K562 (cell line): ENCODE data around the gene CCDC90B. TPM values are rescaled to one million over a fixed set of nuclear protein-coding genes. Genes with fewer than 3 reads are reported as not detected.

Experiments used
- BHLHE40 ChIP-seq: IDR thresholded peaks from 2 replicates; pipeline ENCODE4 v1.6.1; 2011; ENCODE audit warnings: low read length, improper control_type of control experiment
- MAFK ChIP-seq: IDR thresholded peaks from 2 replicates; pipeline ENCODE4 v1.6.1; 2011; ENCODE audit warnings: low read length, improper control_type of control experiment
- NFRKB ChIP-seq: fragments of 450-650 bp; IDR thresholded peaks from 2 replicates; pipeline ENCODE4 v1.6.1; 2016; ENCODE audit warnings: low read depth
- POLR2G ChIP-seq: fragments of 200-400 bp; formaldehyde crosslinking; IDR thresholded peaks from 2 replicates; pipeline ENCODE4 v1.6.1; 2017; ENCODE audit warnings: low read depth, mild to moderate bottlenecking, antibody characterized with exemption, low read length, moderate library complexity
- RCOR1 ChIP-seq, 2 experiments: IDR thresholded peaks; 2 replicates each; pipeline ENCODE4 v1.6.1; 2012; ENCODE audit warnings: low read depth in 2 of 2, low read length in 2 of 2, borderline replicate concordance in 1 of 2, improper control_type of control experiment in 1 of 2
- SOX6 ChIP-seq: fragments of 450-650 bp; IDR thresholded peaks from 2 replicates; pipeline ENCODE4 v1.6.1; 2014; ENCODE audit warnings: mild to moderate bottlenecking
- TEAD2 ChIP-seq: fragments of 450-650 bp; IDR thresholded peaks from 2 replicates; pipeline ENCODE4 v1.6.1; 2016; ENCODE audit warnings: missing genetic modification characterization, control low read depth, missing compliant biosample characterization
- ZFP36 ChIP-seq: fragments of 150-350 bp; IDR thresholded peaks from 2 replicates; pipeline ENCODE4 v1.6.1; 2018; ENCODE audit warnings: low read length, low read depth; ENCODE audit not compliant: partially characterized antibody
- polyA plus RNA-seq, 8 experiments: library from polyadenylated mRNA; depleted of rRNA in 4 of 8; stranded (reverse) in 5 of 8; unstranded in 3 of 8; fragments of >200 nt; fragmentation: Nextera tagmentation in 2 of 8; fragmentation: Illumina TruSeq in 1 of 8; extraction: Ambion mirVana in 2 of 8; extraction: Trizol in 1 of 8; gene quantifications; 2 replicates each; pipeline versions ENCODE4 v1.2.1 to v1.2.3, GENCODE V29; 2011 to 2014; ENCODE audit warnings: inconsistent platforms in 1 of 8, missing spikeins in 1 of 8
- total RNA-seq, 7 experiments: library from RNA; depleted of rRNA in 6 of 7; stranded (reverse); fragments of >200 nt in 6 of 7; fragmentation: Illumina TruSeq in 2 of 7; extraction: Trizol in 2 of 7; gene quantifications; 2 replicates each; pipeline versions ENCODE4 v1.2.1 to v1.2.3, GENCODE V29; 2011 to 2021; ENCODE audit warnings: low replicate concordance in 1 of 7
- TF ChIP-seq, protein P1 (sequence below), 3 experiments: IDR thresholded peaks in 2 of 3; conservative IDR thresholded peaks in 1 of 3; 2 replicates each; pipeline ENCODE4 v1.5.1; 2011 to 2012; ENCODE audit warnings: low read length in 3 of 3, mild to moderate bottlenecking in 3 of 3, control low read depth in 2 of 3, improper control_type of control experiment in 1 of 3, inconsistent platforms in 1 of 3, low read depth in 1 of 3, mixed read lengths in 1 of 3, moderate library complexity in 1 of 3; ENCODE audit not compliant: insufficient read depth in 2 of 3
- TF ChIP-seq, protein P2 (sequence below): fragments of 250-450 bp; sonication (Bioruptor Pico); IDR thresholded peaks from 2 replicates; pipeline ENCODE4 v1.5.0; 2021; ENCODE audit warnings: mild to moderate bottlenecking, moderate library complexity

CCDC90B gene
- total and polyA plus RNA-seq, 9 of the 15 experiments (the other 6 are each of a cell fraction or from before 2014, with no cell fraction given): 26.6 to 63.6 (median 51.8) TPM

DNA sequence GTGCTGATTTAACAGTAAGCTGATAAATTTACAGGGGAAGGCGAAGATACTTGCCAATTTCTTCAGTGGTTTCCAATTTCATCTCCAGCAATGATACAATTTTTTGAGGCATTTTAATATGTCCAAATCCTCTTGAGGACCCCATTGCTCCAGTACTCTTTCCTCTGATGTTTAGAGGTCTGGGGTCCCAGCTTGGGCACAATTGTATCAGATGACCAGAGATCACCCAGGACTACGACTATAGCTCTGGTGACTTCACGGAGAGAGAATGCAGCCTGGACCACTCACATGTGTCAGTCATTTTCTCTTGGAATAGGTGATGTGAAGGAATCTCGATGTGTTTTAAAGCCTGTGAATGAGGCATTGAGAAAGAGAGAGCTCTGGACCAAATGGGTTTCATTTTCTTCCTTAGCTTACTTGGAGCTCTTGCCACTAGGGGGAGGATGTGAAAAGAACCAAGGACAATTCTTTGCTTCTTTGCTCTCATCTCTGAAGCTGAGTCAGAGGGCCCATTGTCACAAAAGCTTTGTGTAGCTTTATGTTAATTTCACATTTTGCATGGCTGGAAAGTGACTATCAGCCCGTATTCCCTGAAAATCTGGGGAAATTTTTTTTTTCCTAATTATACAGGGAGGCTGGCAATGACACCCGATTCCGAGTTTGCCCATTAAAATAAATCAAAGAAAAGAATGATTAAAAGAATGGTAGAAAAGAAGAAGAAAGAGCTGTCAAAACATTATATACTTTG, 6.7 kb upstream of the CCDC90B start (continued):
- TF ChIP-seq TEAD2 (tag) (no peak), BHLHE40 (no peak), RCOR1 (IDR thresholded peaks at IDR 0.05; ENCODE audit: borderline replicate concordance in 1 of 2, low read depth in 2 of 2, low read length in 2 of 2) (peak in 1 of 2 experiments; percentile 19; a peak in 1 of 4 replicates), ZFP36 (peak; percentile 13), MAFK (no peak), POLR2G (no peak), NFRKB (no peak), SOX6 (peak; percentile 39; the same call in 1 of the 2 replicates)
- TF ChIP-seq, protein P1, sequence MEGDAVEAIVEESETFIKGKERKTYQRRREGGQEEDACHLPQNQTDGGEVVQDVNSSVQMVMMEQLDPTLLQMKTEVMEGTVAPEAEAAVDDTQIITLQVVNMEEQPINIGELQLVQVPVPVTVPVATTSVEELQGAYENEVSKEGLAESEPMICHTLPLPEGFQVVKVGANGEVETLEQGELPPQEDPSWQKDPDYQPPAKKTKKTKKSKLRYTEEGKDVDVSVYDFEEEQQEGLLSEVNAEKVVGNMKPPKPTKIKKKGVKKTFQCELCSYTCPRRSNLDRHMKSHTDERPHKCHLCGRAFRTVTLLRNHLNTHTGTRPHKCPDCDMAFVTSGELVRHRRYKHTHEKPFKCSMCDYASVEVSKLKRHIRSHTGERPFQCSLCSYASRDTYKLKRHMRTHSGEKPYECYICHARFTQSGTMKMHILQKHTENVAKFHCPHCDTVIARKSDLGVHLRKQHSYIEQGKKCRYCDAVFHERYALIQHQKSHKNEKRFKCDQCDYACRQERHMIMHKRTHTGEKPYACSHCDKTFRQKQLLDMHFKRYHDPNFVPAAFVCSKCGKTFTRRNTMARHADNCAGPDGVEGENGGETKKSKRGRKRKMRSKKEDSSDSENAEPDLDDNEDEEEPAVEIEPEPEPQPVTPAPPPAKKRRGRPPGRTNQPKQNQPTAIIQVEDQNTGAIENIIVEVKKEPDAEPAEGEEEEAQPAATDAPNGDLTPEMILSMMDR (IDR thresholded peaks at IDR 0.05 in 2 of 3, conservative IDR thresholded peaks at IDR 0.05 in 1 of 3; ENCODE audit: insufficient read depth in 2 of 3, low read depth in 1 of 3, low read length in 3 of 3): peak; percentile 57 to 74 (median 64)
- TF ChIP-seq, protein P2, sequence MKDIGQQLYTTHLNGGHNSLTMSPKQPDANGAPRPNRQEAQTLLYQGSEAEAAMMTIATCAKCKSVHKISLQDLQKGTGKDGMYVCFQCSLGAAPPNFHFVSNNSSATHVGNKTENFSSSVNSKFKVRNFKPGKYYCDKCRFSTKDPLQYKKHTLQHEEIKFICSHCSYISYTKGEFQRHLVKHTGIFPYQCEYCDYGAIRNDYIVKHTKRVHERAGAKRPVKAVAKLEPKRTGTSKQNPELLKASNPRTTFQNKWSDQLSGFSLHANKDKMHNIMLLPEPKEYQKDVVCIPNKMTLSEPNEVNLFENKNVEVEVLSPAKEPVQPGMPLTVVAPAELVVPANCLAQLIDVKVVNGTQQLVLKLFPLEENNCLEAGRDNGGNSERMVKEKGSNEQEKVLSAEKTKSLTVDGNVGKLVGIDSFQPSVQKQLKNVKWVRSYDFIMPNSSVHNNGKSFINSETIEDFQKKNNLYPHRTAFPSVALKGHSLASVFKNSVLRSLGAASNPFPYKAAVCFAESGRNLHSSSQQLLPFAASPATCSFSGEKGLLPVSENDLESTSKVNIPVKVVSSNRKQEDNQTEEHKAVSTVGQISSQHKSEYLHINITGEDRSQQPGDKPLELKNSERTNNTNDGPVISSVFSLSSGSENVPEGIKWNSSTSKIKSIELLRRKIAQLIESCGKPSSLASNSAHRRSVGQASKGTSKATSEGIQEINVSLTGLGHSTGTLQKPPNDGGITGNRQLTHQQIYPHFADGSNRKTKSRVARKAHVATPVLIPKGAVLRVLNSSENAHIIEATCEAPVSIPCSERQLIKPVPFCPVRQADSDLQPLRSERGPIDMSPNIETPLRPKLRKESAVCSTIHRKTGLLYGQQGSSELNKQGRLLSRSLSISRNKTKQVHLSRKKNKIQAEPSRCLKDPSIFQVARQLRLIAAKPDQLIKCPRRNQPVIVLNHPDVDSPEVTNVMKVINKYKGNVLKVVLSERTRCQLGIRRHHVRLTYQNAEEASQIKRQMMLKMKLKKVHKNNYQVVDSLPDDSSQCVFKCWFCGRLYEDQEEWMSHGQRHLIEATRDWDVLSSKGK (CRISPR knock-in tag): no peak
